A673 (cell line): ENCODE results near the gene SLC44A1.

Source experiments
- EZH2 ChIP-seq: fragments of 200-600 bp; sonication (generic); IDR thresholded peaks from 2 replicates; pipeline ENCODE4 v1.6.1; 2017; ENCODE audit warnings: borderline replicate concordance, low read depth, mild to moderate bottlenecking, mixed read lengths, antibody characterized with exemption, low read length; ENCODE audit not compliant: poor library complexity, severe bottlenecking
- TF ChIP-seq, protein P1 (sequence below): fragments of 300-800, 200-600 bp; sonication (generic); conservative IDR thresholded peaks from 2 replicates; pipeline ENCODE4 v1.5.1; 2017; ENCODE audit warnings: low read depth, mild to moderate bottlenecking, antibody characterized with exemption, low read length, moderate library complexity, mixed read lengths

DNA sequence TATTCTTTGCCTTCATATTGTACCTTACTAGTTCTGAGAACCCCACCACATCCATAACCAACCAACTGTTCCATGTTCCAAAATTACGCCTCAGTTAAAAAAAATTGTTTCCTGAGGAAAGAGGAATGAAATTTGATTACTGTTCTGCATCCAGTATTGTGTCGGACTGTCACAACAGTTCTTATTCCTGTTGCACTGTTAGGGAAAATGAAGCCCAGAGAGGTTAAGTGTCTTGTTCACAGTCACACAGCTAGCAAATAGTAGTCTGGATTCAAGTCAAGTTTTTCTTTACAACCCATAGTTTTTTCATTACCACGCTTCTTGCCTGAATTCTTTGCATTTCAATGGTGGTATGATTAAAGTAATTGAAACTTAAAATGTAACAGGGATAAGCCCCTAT lies 207.7 kb downstream of the SLC44A1 start:
- TF ChIP-seq, protein P1, sequence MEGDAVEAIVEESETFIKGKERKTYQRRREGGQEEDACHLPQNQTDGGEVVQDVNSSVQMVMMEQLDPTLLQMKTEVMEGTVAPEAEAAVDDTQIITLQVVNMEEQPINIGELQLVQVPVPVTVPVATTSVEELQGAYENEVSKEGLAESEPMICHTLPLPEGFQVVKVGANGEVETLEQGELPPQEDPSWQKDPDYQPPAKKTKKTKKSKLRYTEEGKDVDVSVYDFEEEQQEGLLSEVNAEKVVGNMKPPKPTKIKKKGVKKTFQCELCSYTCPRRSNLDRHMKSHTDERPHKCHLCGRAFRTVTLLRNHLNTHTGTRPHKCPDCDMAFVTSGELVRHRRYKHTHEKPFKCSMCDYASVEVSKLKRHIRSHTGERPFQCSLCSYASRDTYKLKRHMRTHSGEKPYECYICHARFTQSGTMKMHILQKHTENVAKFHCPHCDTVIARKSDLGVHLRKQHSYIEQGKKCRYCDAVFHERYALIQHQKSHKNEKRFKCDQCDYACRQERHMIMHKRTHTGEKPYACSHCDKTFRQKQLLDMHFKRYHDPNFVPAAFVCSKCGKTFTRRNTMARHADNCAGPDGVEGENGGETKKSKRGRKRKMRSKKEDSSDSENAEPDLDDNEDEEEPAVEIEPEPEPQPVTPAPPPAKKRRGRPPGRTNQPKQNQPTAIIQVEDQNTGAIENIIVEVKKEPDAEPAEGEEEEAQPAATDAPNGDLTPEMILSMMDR: no peak
- TF ChIP-seq EZH2: no peak
